ENCODE results near the gene PCARE.

- TF ChIP-seq CTCF (IDR thresholded peaks at IDR 0.05; ENCODE audit: poor library complexity, severe bottlenecking) (no peak), EP300 (conservative IDR thresholded peaks at IDR 0.05; ENCODE audit: poor library complexity, severe bottlenecking) (no peak), TAF1 (IDR thresholded peaks at IDR 0.05; ENCODE audit: low read depth) (no peak), EZH2 (IDR thresholded peaks at IDR 0.05; ENCODE audit: borderline replicate concordance, insufficient read depth, low read length, poor library complexity, severe bottlenecking) (no peak)
These were observed 49.5 kb upstream of the PCARE start for GRCh38 chr2:29123617-29124349.

Data from neural cell (in vitro differentiated cells).